ENCODE measurements around the gene TENT4B. TPM values are rescaled to one million over a fixed set of nuclear protein-coding genes. Genes with fewer than 3 reads are reported as not detected.

Gene TENT4B
- total RNA-seq, 1 donor from 2014 or later, result 17.3 TPM

- no peak for DNase-seq (ENCODE audit: low read depth)
Measured at GRCh38 chr16:50269769-50270509, 116.8 kb downstream of the TENT4B start.

DNA sequence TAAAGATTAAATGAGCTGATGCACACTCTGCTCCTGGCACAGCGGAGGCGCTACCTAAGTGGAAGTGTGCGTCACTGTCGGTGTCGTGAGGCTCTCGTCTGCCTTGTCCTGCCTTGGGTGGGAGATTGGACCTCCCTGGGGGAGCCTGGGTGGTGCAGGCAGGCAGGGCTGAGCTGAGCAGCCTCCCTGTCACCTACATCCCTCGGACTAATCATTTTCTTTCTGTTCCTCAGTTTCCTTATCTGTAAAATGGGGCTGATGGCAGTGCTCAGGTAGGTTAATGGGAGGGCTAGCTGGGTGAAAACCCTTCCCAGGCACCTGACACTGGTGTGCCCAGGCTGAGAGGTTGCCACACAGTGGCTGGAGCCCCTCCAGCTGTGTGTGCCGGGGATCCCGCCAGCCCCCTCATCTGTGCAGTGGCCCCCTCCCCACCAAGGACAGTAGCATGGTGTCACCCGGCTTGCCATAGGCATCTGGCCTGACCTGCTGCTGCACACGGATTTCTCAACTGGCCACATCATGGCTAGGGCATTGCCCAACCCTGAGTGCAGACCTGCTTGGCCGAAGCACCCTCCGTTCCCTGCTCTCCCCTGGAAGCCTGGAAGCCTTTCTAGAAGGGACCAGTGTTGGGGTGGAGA, 117.5 kb downstream of the TENT4B start:
- no peak for DNase-seq (ENCODE audit: low read depth)

DNA sequence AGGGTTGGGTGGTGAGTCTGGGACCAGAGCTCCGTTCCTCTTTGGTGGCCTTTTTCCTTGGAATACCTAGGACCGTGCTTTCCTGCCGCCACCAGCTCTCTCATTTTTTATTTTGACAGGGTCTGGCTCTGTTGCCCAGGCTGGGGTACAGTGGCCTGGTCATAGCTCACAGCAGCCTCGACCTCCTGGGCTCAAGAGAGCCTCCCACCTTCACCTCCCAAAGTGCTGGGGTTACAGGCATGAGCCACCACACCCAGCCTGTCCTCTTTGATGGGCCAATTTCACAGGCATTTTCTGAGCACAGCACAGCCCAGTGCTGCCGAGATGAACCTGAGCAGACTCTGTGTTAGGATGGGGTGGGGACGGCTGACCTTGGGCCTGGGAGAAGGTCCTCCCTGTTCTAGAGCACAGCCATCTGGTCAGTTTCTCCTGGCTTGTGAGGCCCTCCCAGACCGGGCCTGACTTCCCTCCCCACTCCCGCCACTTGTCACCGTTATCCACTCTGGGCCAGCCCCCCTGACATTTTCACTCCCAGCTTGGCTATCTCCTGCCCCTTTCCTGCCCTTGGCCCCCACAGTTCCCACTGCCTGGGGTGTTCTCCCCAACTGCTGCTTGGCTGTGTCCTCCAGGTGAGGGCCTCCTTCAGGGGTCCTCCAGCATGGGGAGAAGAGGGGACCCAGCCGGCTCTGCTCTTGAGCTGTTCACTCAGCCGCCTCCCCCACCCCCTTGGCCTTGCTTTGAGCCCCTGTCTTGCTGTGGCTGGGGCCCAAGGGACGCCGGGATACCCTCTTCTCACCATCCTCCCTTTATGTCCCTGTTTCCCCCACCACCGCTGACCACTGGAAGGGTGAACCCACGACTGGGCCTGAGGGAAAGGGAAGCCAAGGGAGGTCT, 118.3 kb downstream of the TENT4B start:
- DNase-seq (ENCODE audit: low read depth), result no peak

DNA sequence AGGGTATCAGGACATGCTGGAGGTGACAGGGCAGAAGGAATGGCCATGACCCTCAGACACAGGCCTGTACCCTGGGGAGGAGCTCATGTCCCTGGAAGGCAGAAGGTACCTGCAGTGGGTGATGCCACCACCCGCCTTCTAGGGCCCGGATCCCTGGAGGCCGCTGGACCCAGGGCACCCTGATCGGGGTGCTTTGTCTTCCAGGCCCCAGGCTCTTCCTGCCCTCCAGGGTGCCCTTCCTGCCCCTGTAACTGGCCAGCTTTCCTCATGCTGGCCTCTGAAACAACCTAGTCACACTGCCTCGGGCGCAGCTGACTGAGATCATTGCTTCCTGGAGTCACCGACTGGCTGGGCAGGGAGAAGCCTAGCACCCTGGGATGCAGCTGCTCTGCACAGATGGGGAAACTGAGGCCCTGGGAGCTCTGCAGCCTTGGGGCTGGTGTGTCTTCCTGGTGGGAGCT, 119.0 kb downstream of the TENT4B start:
- no peak for DNase-seq (ENCODE audit: low read depth)

DNA sequence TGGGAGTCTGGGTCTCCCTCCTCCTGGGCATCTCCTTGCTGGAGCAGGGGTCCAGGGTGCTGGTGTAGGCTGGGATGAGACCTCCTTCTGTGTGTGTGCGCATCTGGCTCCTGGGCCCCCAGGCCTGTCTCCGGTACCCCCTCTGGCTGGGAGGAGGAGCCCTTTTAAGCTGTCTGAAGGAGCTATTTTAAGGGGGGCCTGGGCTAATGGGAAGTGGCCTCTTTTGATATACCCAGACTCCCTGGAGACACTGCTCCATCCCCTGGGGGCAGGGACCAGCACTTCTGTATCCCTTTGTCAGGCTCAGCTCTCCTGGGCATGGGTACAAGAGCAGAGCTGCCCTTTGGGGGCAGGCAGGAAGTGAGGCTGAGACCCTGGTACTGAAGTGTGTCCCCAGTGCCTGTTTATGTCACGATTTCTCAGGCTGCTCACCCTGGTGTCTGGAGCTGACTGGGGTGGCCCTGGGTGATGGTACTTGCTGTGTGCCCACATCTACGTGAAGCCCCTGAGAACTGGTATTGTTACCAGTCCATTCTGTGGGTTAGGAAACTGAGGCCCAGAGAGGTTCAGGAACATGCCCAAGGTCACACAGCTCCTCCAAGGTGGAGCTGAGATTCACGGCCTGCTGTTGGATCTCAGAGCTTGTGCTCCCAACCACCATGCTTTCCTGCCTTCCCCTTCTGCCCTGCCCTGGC, 119.7 kb downstream of the TENT4B start:
- DNase-seq (ENCODE audit: low read depth), result no peak

DNA sequence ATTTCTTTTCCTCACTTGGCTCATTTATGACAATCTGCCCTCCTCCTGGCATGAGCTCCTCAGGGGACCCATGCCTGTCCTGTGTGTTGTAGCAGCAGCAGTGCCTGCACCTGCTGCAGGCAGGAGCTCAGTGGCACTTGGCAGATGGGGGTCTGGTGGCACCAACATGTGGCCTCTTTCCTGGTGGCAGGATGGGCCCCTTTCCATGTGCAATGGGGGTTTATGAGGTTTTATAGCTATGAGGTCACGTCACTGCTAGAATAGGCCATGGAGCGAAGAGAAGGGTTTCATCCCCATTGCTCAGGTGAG, 120.2 kb downstream of the TENT4B start:
- DNase-seq (ENCODE audit: low read depth), result no peak

DNA sequence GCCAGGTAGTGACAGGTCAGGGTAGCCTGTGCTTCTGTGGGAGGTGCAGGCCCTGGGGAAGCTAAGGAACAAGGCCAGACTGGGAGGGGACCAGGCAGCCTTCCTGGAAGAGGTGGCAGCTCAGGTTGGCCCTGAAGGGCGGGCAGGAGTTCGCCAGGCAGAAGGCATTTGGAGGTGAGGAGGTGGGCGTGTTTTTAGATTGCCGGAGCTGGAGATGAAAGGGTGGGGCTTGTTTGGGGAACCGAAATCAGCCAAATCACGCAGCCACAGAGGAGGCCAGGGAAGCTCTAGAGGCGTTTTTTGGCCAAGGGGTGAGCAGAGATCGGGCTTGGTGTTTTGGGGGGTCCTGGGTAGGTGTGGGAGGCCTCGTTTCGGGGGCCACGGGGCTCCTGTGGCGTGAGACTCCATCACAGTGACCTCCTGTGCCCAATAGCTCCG, 120.8 kb downstream of the TENT4B start:
- DNase-seq (ENCODE audit: low read depth), result no peak

DNA sequence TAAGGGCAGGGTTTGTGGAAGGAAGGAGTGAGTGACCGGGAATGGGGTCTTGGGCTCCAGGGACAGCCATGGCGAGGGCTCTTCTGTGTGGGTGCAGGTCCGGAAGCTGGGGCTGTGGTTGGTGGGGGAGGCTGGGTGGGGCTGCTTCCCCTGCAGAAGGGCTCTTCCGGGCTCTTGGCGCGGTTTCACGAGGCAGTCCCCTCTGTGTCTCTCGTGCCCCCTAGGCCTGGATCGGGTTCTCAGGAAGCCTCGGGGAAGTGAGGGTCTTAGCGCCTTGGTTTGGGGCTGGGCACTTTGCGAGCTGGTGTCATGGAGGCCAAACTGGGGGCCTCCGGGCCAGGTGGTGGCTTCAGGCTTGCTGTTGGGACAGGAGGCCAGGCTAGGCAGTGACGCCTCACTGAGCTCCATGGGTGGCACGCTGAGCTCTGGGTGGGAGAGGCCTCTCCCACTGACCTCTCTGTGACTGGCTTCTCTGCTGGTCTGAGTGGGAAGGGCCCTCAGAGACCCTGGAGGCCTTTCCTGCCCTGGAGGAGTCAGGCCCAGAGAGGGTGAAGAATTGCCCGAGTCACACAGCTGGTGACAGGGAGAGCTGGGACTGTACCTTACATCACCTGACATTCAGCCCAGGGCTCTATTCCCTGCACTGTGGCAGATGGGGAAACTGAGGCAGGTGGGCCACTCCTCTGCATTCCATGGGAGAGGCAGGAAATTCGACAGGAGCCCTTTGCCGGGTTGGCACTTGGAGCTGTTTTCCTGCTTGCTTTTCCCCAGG, 121.4 kb downstream of the TENT4B start:
- DNase-seq (ENCODE audit: low read depth), result no peak

DNA sequence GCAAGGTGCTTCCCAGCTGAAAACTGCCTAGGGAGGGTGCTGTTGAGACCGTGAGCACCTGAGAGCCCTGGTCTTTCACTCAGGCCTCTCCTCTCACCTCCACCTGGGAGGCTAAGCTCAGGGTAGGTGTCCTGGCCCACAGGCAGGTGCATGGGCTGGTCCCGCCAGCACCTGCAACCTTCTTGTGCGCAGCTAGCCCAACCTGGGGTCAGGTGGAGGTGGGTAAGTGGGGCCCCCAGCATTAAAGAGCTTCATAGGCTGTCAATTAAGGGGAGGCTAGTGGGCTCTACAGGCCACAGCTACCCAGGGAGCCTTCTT, 122.0 kb downstream of the TENT4B start:
- no peak for DNase-seq (ENCODE audit: low read depth)

DNA sequence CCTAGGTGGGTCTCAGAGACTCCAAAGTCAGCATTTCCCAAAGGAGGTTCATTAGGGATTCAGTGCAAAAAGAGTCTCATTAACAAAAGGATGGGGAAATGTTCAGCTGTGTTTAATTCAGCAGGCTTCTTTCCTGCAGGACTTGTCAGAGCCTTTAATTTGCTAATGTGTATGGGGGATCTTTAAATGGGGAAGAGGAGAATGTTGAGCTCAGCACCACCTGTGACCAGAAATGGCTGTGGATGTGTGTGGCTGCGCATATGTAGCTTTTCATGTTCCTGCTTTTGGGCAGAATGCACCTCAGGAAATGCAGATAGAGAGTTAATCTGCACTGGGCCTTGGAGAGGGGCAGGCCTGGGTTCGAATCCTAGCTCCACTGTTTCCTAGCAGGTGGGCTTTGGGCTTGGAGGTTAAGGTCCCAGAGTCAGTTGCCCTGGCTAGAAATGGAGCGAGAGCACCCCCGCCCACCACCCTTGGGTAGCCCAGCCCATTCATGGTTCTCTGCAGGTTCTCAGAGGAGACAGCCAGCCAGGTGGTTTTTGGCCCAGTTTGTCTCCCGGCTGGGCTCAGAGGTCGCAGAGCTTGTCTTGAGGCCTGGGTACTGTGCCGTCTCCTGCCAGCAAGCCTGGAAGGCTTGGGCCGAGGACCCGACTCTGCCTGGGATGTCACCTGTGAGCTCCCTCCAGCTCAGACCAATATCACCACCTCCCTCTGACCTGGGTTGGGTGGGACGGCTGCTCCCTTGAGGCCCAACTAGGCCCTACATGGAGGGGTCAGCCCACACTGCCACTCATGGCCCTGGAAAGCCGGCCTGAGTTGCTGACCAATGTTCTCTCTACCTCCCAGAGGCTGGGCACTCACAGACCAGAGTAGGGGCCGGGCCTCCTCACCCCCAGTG, 122.6 kb downstream of the TENT4B start:
- no peak for DNase-seq (ENCODE audit: low read depth)

DNA sequence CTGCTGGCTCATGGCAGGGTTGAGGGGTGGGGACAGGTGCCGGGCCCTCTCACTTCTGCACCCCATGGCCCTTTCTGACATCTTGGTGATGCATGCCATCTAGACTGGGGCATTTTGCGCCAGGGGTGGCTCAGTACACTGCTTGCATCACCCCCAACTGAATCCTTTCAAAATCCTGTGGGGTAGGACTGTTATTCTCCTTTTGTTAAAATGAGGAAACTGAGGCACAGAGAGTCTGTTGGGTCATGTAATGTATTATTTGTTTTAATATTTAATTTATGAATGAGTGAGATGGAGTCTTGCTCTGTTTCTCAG, 123.2 kb downstream of the TENT4B start:
- no peak for DNase-seq (ENCODE audit: low read depth)

GRCh38 chr16:50276801-50277555, 123.9 kb downstream of the TENT4B start:
- no peak for DNase-seq (ENCODE audit: low read depth)

DNA sequence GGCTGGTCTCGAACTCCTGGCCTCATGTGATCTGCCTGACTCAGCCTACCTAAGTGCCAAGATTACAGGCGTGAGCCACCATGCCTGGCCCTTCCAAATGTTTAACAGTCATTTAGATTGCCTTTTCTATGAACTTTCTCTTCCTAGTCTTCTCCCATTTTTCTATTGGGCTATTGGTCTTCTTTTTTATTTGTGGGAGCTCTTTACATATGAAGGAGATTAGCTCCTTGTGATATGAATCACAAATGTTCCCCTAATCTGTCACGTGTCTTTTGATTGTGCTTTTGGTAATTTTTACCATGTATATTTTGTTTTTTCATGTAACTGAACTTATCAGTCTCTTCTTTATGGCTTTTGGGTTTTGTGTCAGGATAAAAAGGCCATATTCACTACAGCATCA, 125.1 kb downstream of the TENT4B start:
- no peak for DNase-seq (ENCODE audit: low read depth)

DNA sequence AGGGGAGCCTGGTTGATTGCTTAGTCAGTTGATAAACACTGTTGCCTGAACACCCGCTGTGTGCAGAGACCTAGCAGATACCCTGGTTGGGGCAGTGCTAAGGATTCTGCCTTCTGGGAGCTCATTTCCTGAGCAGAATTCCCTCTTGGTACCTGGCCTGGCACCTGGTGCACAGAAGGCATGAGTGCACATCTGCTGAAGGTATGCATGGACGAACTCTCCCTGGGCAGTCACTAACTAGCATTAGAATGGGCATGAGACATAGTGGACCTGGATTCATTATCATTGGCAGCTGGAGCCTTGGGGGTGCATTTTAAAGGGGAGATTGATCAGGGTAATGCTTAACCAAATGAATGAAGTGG, 126.4 kb downstream of the TENT4B start:
- no peak for DNase-seq (ENCODE audit: low read depth)

DNA sequence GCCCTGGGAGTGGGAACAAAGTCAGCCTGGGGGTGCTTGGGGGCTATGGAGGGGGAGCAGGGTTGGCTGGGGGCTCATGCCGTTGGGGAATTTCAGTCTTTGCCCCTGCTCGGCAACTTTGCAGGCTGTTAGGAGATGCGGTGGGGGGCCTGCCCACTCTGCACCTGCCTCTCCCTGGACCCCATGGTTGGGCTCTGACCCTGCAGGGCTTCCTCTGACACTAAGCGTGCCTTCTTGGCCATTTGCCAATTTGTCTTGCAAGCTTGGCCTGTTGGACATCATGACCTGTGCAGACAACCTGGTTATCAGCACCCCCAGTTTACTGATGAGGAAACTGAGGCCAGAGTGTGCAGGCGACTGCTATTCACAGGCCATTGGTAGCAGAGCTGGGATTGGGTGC, 127.8 kb downstream of the TENT4B start:
- DNase-seq (ENCODE audit: low read depth), result no peak
